Measurements from ENCODE around the gene ATP4B.

ATP4B gene

GRCh38 chr13:113663934-113664333 is 5.9 kb upstream of the ATP4B start:
- H3K4me3 ChIP-seq (ENCODE audit: low read depth, low read length), result no peak overlapping the region
- DNase-seq (ENCODE audit: low read depth), result no peak
- TF ChIP-seq CTCF (IDR thresholded peaks at IDR 0.05; ENCODE audit: control insufficient read depth, extremely low read depth, insufficient read depth), result no peak

GRCh38 chr13:113661509-113661908 is 3.5 kb upstream of the ATP4B start:
- no peak for TF ChIP-seq CTCF (IDR thresholded peaks at IDR 0.05; ENCODE audit: control insufficient read depth, extremely low read depth, insufficient read depth)
- no peak for DNase-seq (ENCODE audit: low read depth)
- no peak overlapping the region for H3K4me3 ChIP-seq (ENCODE audit: low read depth, low read length)

- TF ChIP-seq CTCF (IDR thresholded peaks at IDR 0.05; ENCODE audit: control insufficient read depth, extremely low read depth, insufficient read depth), result no peak
- no peak overlapping the region for H3K4me3 ChIP-seq (ENCODE audit: low read depth, low read length)
- DNase-seq (ENCODE audit: low read depth), result no peak
Measured at GRCh38 chr13:113660066-113660465, 2.1 kb upstream of the ATP4B start.

GRCh38 chr13:113659337-113659736 is 1.3 kb upstream of the ATP4B start:
- DNase-seq (ENCODE audit: low read depth), result no peak
- H3K4me3 ChIP-seq (ENCODE audit: low read depth, low read length), result no peak overlapping the region
- no peak for TF ChIP-seq CTCF (IDR thresholded peaks at IDR 0.05; ENCODE audit: control insufficient read depth, extremely low read depth, insufficient read depth)

GRCh38 chr13:113658836-113659235 is 838 bp upstream of the ATP4B start:
- H3K4me3 ChIP-seq (ENCODE audit: low read depth, low read length), result no peak overlapping the region
- TF ChIP-seq CTCF (IDR thresholded peaks at IDR 0.05; ENCODE audit: control insufficient read depth, extremely low read depth, insufficient read depth), result no peak
- no peak for DNase-seq (ENCODE audit: low read depth)

GRCh38 chr13:113656831-113657671 is 947 bp downstream of the ATP4B start:
- TF ChIP-seq CTCF (IDR thresholded peaks at IDR 0.05; ENCODE audit: control insufficient read depth, extremely low read depth, insufficient read depth), result no peak
- DNase-seq (ENCODE audit: low read depth), result no peak
- no peak overlapping the region for H3K4me3 ChIP-seq (ENCODE audit: low read depth, low read length)

Data from LNCaP clone FGC (cell line).